Left forelimb (tissue), 1 donor: ENCODE results near the gene CEP120.

Experiments used
- DNase-seq: peaks from one replicate; pipeline ENCODE4 v3.0.0-alpha.2; 2018; ENCODE audit warnings: low spot score

The CEP120 gene

GRCh38 chr5:123299136-123299535 lies 124.1 kb downstream of the CEP120 start:
- DNase-seq: no peak

- no peak for DNase-seq
These were observed 124.7 kb downstream of the CEP120 start for GRCh38 chr5:123298335-123299030.

- DNase-seq: no peak
These were observed 125.3 kb downstream of the CEP120 start for GRCh38 chr5:123297866-123298265.

DNA sequence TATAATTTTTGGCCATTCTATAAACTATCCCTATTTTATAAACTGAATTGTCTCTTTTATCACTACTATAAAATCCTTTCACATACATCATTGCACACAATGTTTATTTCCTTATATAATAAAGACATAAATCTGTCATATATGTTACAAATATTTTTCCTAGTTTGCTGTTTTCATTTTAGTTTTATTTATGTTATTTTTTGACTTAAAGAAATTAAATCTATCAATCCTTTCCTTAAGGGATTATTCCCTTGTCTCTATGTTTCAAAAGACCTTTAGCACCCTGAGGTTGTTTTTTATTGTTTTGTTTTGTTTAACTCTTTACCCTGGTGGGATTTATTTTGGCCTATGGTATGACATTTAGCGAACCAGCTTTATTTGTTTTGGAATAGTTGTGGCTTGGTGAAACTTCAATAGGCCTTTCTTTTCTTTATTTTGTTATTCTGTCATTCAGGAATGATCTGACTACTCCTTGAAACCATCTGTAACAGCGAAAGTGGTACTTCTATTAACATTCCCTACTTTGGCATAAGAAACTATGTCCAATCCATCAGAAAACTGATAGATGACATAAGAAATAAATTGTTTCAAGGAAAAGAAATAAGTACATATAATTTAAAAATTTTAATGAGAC lies 125.9 kb downstream of the CEP120 start:
- no peak for DNase-seq
